IMR-90 (cell line): ENCODE data around the gene C16orf87. TPM values are rescaled to one million over a fixed set of nuclear protein-coding genes. Genes with fewer than 3 reads are reported as not detected.

ENCODE experiments used
- ATAC-seq: fragments of 200-7000 bp; cut with Tn5 transposase; 2 replicates; pipeline ENCODE4 v1.9.1; 2020; ENCODE audit warnings: low read depth, mild to moderate bottlenecking, moderate library complexity
- BruUV-seq: library from RNA; stranded (reverse); fragments of 400-500 nt; replicated peaks from 2 replicates; lab custom pipeline; 2021; lab: Mats Ljungman, UMichigan
- CTCF ChIA-PET: fragments of 300-600 bp; formaldehyde crosslinking; extraction: SDS; loops from one replicate; lab custom pipeline; 2021; ENCODE audit warnings: antibody characterized with exemption; lab: Yijun Ruan, JAX
- POLR2A ChIA-PET: fragments of 300-600 bp; sonication (Branson Sonifier 250); formaldehyde crosslinking; loops from one replicate; lab custom pipeline; 2022; ENCODE audit warnings: antibody characterized with exemption; ENCODE audit not compliant: unreplicated experiment; lab: Charles Lee
- DNase-seq: peaks from one replicate; pipeline ENCODE4 v3.0.0; 2013
- H2AFZ ChIP-seq: replicated peaks from 2 replicates; pipeline ENCODE3; 2013; ENCODE audit warnings: low read length, mild to moderate bottlenecking; ENCODE audit not compliant: poor library complexity
- H2AK5ac ChIP-seq: 2 replicates; pipeline ENCODE4 v1.6.1; 2013; ENCODE audit warnings: low read depth, low read length, inconsistent platforms
- H2AK9ac ChIP-seq: replicated peaks from 2 replicates; pipeline ENCODE3; 2013; ENCODE audit warnings: mild to moderate bottlenecking, low read depth, low read length, moderate library complexity; ENCODE audit not compliant: poor library complexity
- H2BK120ac ChIP-seq: 2 replicates; pipeline ENCODE4 v1.6.1; 2013; ENCODE audit warnings: low read depth, low read length, inconsistent platforms
- H2BK15ac ChIP-seq: 3 replicates; pipeline ENCODE4 v1.6.1; 2013; ENCODE audit warnings: low read depth, low read length, inconsistent platforms
- H2BK20ac ChIP-seq: 2 replicates; pipeline ENCODE4 v1.6.1; 2013; ENCODE audit warnings: low read depth, mild to moderate bottlenecking, inconsistent platforms, low read length, moderate library complexity
- H2BK5ac ChIP-seq: 2 replicates; pipeline ENCODE4 v1.6.1; 2013; ENCODE audit warnings: mild to moderate bottlenecking, low read depth, low read length, inconsistent platforms; ENCODE audit not compliant: poor library complexity, severe bottlenecking
- H3K14ac ChIP-seq: replicated peaks from 2 replicates; pipeline ENCODE4 v1.6.1; 2013; ENCODE audit warnings: low read depth, low read length, inconsistent platforms
- H3K18ac ChIP-seq: 2 replicates; pipeline ENCODE4 v1.6.1; 2013; ENCODE audit warnings: low read depth, low read length, control low read depth
- H3K23ac ChIP-seq: 2 replicates; pipeline ENCODE4 v1.6.1; 2013; ENCODE audit warnings: low read depth, low read length, inconsistent platforms
- H3K27ac ChIP-seq: 2 replicates; pipeline ENCODE4 v1.5.1; 2013; ENCODE audit warnings: mild to moderate bottlenecking, control low read depth, low read length; ENCODE audit not compliant: insufficient read depth
- H3K27me3 ChIP-seq: 2 replicates; pipeline ENCODE4 v1.6.1; 2013; ENCODE audit warnings: low read length; ENCODE audit not compliant: control insufficient read depth, insufficient read depth
- H3K36me3 ChIP-seq: 2 replicates; pipeline ENCODE4 v1.6.1; 2013; ENCODE audit warnings: low read length, mixed read lengths; ENCODE audit not compliant: control insufficient read depth, insufficient read depth
- H3K4ac ChIP-seq: 2 replicates; pipeline ENCODE4 v1.6.1; 2013; ENCODE audit warnings: low read depth, low read length, inconsistent platforms
- H3K4me1 ChIP-seq: 2 replicates; pipeline ENCODE4 v1.6.1; 2013; ENCODE audit warnings: low read length, mixed read lengths; ENCODE audit not compliant: control insufficient read depth, insufficient read depth
- H3K4me2 ChIP-seq: 2 replicates; pipeline ENCODE4 v1.6.1; 2013; ENCODE audit warnings: low read depth, mild to moderate bottlenecking, control low read depth, low read length, moderate library complexity
- H3K4me3 ChIP-seq: 2 replicates; pipeline ENCODE4 v1.5.1; 2013; ENCODE audit warnings: low read depth, mild to moderate bottlenecking, control low read depth, low read length, moderate library complexity; ENCODE audit not compliant: insufficient read depth
- H3K56ac ChIP-seq: 2 replicates; pipeline ENCODE4 v1.6.1; 2013; ENCODE audit warnings: low read length, inconsistent platforms; ENCODE audit not compliant: insufficient read depth; ENCODE audit errors: extremely low read depth
- H3K79me1 ChIP-seq, 2 experiments: 2 replicates each; pipeline ENCODE4 v1.6.1; 2013; ENCODE audit warnings: low read length in 2 of 2, inconsistent platforms in 1 of 2, low read depth in 1 of 2
- H3K9ac ChIP-seq: 2 replicates; pipeline ENCODE4 v1.6.1; 2013; ENCODE audit warnings: low read depth, low read length, control low read depth
- H3K9me1 ChIP-seq: 2 replicates; pipeline ENCODE4 v1.6.1; 2013; ENCODE audit warnings: low read length, inconsistent platforms; ENCODE audit not compliant: insufficient read depth
- H3K9me3 ChIP-seq: 2 replicates; pipeline ENCODE4 v1.6.1; 2013; ENCODE audit warnings: low read length; ENCODE audit not compliant: control insufficient read depth, insufficient read depth
- H4K20me1 ChIP-seq: 2 replicates; pipeline ENCODE4 v1.6.1; 2013; ENCODE audit warnings: low read length, inconsistent platforms; ENCODE audit not compliant: insufficient read depth
- H4K5ac ChIP-seq: 2 replicates; pipeline ENCODE4 v1.6.1; 2013; ENCODE audit warnings: mild to moderate bottlenecking, low read depth, low read length, control low read depth
- H4K8ac ChIP-seq, 2 experiments: 2 replicates each; pipeline ENCODE4 v1.6.1; 2013; ENCODE audit warnings: low read depth in 2 of 2, low read length in 2 of 2, control low read depth in 1 of 2, inconsistent platforms in 1 of 2
- H4K91ac ChIP-seq: 2 replicates; pipeline ENCODE4 v1.6.1; 2013; ENCODE audit warnings: low read depth, low read length, inconsistent platforms; ENCODE audit not compliant: insufficient read depth
- BHLHE40 ChIP-seq: fragments of 150-350 bp; IDR thresholded peaks from 2 replicates; pipeline ENCODE4 v1.6.1; 2016; ENCODE audit warnings: mild to moderate bottlenecking, low read depth, low read length
- CHD1 ChIP-seq: IDR thresholded peaks from 2 replicates; pipeline ENCODE4 v1.6.1; 2012; ENCODE audit warnings: low read depth, low read length, improper control_type of control experiment
- WGBS, 2 experiments: methylation state at CpG; one replicate each; pipeline versions ENCODE4 v1.1.5 to v1.1.7; 2013; ENCODE audit warnings: missing lambda C conversion rate in 2 of 2; ENCODE audit not compliant: insufficient read length in 1 of 2; ENCODE audit errors: extremely low coverage in 2 of 2; 5-methylcytosine and 5-hydroxymethylcytosine counted together
- dilution Hi-C: fragments of 300-500 bp; cut with HindIII; formaldehyde crosslinking; loops from one replicate; pipeline ENCODE4 v1.14.3; 2018; ENCODE audit warnings: low sequenced_read_pairs; ENCODE audit not compliant: unreplicated experiment
- in situ Hi-C: fragments of 300-500 bp; cut with MboI; formaldehyde crosslinking; loops from 3 replicates; pipeline ENCODE4 v1.14.3; 2019; ENCODE audit warnings: low sequenced_read_pairs, inconsistent platforms, mixed read lengths
- intact Hi-C: fragments of 100-400 bp; cut with micrococcal nuclease; formaldehyde crosslinking; loops from 2 replicates; pipeline ENCODE4 v1.10.0; 2022
- polyA plus RNA-seq, 3 experiments: library from polyadenylated mRNA; depleted of rRNA; stranded (reverse); fragments of >200 nt; gene quantifications; 2 replicates each; pipeline ENCODE4 v1.2.3, GENCODE V29; 2012; ENCODE audit warnings: low replicate concordance in 1 of 3
- total RNA-seq: library from RNA; depleted of rRNA; stranded (reverse); fragments of >200 nt; gene quantifications from 2 replicates; pipeline ENCODE4 v1.2.3, GENCODE V29; 2012

Gene C16orf87
- total and polyA plus RNA-seq, 2 of the 4 experiments (the other 2 are of a cell fraction): 6.3 to 8.1 TPM

GRCh38 chr16:46848768-46849764, 18.1 kb upstream of the C16orf87 start:
- H2BK15ac ChIP-seq: no peak overlapping the region
- H3K9ac ChIP-seq: no peak overlapping the region
- no peak overlapping the region for H3K4me3 ChIP-seq
- no peak overlapping the region for H3K27ac ChIP-seq
- peak overlapping the region; percentile 58 for H2AFZ ChIP-seq
- no peak overlapping the region for H2BK120ac ChIP-seq
- DNase-seq (no peak), ATAC-seq (no peak)
- H4K8ac ChIP-seq: no peak overlapping the region
- WGBS, 2 experiments: no CpG with 5 or more reads among the region's 5 CpGs
- H3K9me1 ChIP-seq: no peaks in the 10 kb centered on the region
- no peak overlapping the region for H3K4ac ChIP-seq
- CTCF ChIA-PET: no interaction called here
- 0 out of 2 replicates have a peak overlapping the region, but pooled peaks have one; percentile 0 for H2BK20ac ChIP-seq
- no peak overlapping the region for H3K23ac ChIP-seq
- no peak overlapping the region; the same call in 1 of the 2 replicates for H2AK5ac ChIP-seq
- TF ChIP-seq CHD1 (no peak), BHLHE40 (no peak)
- H3K14ac ChIP-seq: no peak overlapping the region
- BruUV-seq: no TSS peak
- H2AK9ac ChIP-seq: no peak overlapping the region
- no peak overlapping the region for H3K4me2 ChIP-seq
- H3K27me3 ChIP-seq: peaks cover 2% of the 10 kb centered on the region; the same call in 1 of the 2 replicates
- H2BK5ac ChIP-seq: no peak overlapping the region
- no peak overlapping the region for H3K56ac ChIP-seq
- H3K9me3 ChIP-seq: peaks cover 1% of the 10 kb centered on the region; the same call in 1 of the 2 replicates
- H3K36me3 ChIP-seq: no peaks in the 10 kb centered on the region
- H4K5ac ChIP-seq: no peak overlapping the region
- in situ Hi-C loops: no loop called here
- no peak overlapping the region for H4K91ac ChIP-seq
- H3K79me1 ChIP-seq: no peaks in the 10 kb centered on the region
- H4K20me1 ChIP-seq: no peaks in the 10 kb centered on the region
- no peak overlapping the region for H3K18ac ChIP-seq
- intact Hi-C loops: no loop called here
- POLR2A ChIA-PET: no interaction called here
- dilution Hi-C loops: no loop called here
- peaks cover 2% of the 10 kb centered on the region; the same call in 1 of the 2 replicates for H3K4me1 ChIP-seq
